Stimulated activated CD8-positive, alpha-beta memory T cell treated with anti-CD3 and anti-CD28 coated beads, Interleukin-15, amount 100 ng/mL, for 1 hour (primary cell): ENCODE results near the gene VCX3A.
"Not testable (repeated sequence)": the region's sequence is repeated elsewhere in the genome, so short reads cannot be mapped to it uniquely, and the experiment has no call there.

Experiments used
- DNase-seq: peaks from one replicate; pipeline ENCODE4 v3.0.0-alpha.2; 2020; ENCODE audit warnings: low read depth

VCX3A gene

GRCh38 chrX:6535018-6535417 is at the start of gene VCX3A:
Gene VCX3A (minus strand): TSS chrX:6535118. CDS start chrX:6534497, 621 bp downstream.
- DNase-seq, result not testable (repeated sequence)

- DNase-seq, result no peak
Observed at GRCh38 chrX:6574762-6575161, 39.8 kb upstream of the VCX3A start.

DNA sequence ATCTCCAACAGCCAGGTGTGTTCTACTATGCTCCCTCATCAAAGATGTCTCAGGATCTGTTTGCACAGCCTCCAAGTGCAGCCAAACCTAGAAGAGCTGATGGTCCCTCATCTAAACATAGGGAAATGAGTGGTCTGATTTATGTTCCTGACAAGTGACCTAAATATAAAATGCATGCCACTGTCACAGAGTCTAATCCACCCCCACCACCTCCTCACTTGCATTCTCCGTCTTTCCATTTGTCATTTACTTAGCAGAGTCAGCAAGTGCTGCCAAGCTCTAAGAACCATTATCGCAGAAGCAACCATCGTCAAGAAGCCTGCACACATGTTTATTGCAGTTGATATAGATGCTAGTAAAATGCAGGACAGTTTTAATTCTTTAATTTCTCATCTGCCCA is 33.1 kb upstream of the VCX3A start:
- DNase-seq, result no peak

DNA sequence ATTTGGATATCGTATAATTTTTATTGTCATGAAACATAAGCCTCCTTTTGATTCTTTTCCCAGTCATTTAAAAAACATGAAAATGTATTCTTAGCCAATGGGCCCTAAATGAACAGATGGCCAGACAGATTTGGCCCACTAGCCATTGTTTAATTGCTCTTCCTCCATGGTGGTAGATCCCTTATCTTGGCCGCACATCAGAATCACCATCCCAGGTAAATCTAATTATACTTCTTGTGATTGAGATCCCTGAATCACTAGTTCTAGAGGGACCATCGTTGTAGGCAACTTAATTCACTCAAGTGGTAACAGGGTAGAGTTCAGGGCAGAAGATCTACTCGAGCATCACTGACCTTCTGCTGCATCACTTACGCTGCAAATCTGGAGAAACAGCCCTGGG is 24.1 kb upstream of the VCX3A start:
- no peak for DNase-seq

- DNase-seq, result no peak
Observed at GRCh38 chrX:6557690-6558089, 22.8 kb upstream of the VCX3A start.

DNA sequence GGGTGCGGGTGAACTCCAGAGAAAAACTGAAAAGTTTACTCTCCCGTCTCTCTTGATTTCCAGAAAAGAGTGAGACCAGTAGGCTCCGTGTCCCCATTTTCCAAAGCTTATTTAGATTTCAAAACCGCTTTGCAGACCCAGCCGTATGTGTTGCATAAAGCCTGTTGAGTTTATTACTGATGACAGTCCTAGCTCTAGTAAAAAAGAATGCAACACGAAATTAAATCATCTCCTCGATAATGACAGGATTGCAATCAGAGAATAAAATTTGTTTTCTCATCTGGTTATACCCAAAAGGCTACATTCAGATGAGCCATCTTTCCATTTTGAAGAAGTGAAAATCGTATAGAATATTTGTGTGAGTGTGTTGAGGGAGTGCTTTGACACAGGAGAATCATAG is 16.1 kb upstream of the VCX3A start:
- no peak for DNase-seq

GRCh38 chrX:6545712-6546111 is 10.8 kb upstream of the VCX3A start:
- DNase-seq, result no peak

GRCh38 chrX:6526564-6527136 is 8.3 kb downstream of the VCX3A start:
- no peak for DNase-seq

DNA sequence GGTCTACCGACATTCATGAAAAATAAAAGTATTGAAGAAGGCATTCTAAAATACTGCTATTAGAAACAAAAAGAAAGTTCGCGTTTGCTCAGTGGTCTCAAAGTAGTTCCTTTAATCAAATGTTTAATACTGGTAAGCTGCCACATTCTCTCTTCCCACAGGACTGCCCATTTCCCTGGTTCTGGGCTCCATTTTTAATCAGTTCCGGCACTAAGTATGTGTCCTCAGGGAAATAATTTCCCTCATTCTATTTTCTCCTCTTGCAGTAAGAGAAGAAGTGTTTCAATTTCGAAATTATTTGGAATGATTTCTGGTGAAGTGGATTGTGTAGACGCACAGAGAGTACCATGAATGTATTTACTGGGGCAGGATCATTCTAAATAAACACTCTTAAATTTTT is 17.5 kb downstream of the VCX3A start:
- no peak for DNase-seq

GRCh38 chrX:6506444-6506843 is 28.5 kb downstream of the VCX3A start:
- no peak for DNase-seq

- DNase-seq, result no peak
Observed at GRCh38 chrX:6505960-6506359, 29.0 kb downstream of the VCX3A start.

GRCh38 chrX:6500719-6501118 is 34.2 kb downstream of the VCX3A start:
- DNase-seq, result no peak

DNA sequence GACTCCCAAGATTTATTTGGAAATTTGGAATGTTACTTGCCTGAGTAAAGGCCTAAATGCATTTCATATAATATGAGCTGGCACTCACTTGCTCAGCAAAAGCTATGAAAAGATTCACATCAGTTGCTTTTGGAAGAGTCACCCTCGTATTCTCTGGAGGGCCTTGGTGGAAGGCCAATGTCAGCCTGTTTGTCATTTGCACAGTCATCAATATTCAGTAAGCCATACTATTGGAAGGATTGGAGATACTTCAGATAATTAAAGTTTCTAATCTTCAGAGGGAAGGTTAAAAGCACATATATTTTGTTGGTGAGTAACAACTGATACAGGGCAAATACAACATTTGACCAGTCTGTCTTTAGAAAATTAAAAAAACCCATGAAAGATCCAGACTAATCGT is 36.6 kb downstream of the VCX3A start:
- DNase-seq, result no peak
